Smooth muscle cell (in vitro differentiated cells): ENCODE data around the gene NOC2L. TPM values are rescaled to one million over a fixed set of nuclear protein-coding genes. Genes with fewer than 3 reads are reported as not detected.

Experiments
- DNase-seq: peaks from one replicate; lab custom pipeline; 2025; ENCODE audit not compliant: unreplicated experiment; lab: John Stamatoyannopoulos, UW
- H2AFZ ChIP-seq: fragments of 200-600 bp; sonication (generic); 2 replicates; pipeline ENCODE4 v1.6.0; 2016; ENCODE audit warnings: antibody characterized with exemption, low read depth, mild to moderate bottlenecking
- H3F3A ChIP-seq: fragments of 200-600 bp; sonication (generic); 2 replicates; pipeline ENCODE4 v1.6.0; 2017; ENCODE audit warnings: antibody characterized with exemption, low read depth
- H3K27ac ChIP-seq: fragments of 200-600 bp; sonication (generic); 2 replicates; pipeline ENCODE4 v1.5.1; 2016; ENCODE audit warnings: low read depth, mild to moderate bottlenecking
- H3K27me3 ChIP-seq: fragments of 200-600 bp; sonication (generic); 2 replicates; pipeline ENCODE4 v1.6.1; 2016; ENCODE audit warnings: low read depth, mild to moderate bottlenecking
- H3K36me3 ChIP-seq: fragments of 200-600 bp; sonication (generic); 2 replicates; pipeline ENCODE4 v1.5.1; 2016; ENCODE audit warnings: low read depth
- H3K4me1 ChIP-seq: fragments of 200-600 bp; sonication (generic); 2 replicates; pipeline ENCODE4 v1.5.1; 2016; ENCODE audit warnings: low read depth
- H3K4me2 ChIP-seq: fragments of 200-600 bp; sonication (generic); 2 replicates; pipeline ENCODE4 v1.6.0; 2016; ENCODE audit warnings: mild to moderate bottlenecking
- H3K4me3 ChIP-seq: fragments of 200-600 bp; sonication (generic); 2 replicates; pipeline ENCODE4 v1.5.1; 2016; ENCODE audit warnings: mild to moderate bottlenecking
- H3K79me2 ChIP-seq: fragments of 200-600 bp; sonication (generic); 2 replicates; pipeline ENCODE4 v1.6.0; 2016; ENCODE audit warnings: low read depth, mild to moderate bottlenecking
- H3K9ac ChIP-seq: fragments of 200-600 bp; sonication (generic); 2 replicates; pipeline ENCODE4 v1.6.0; 2016; ENCODE audit warnings: low read depth
- H3K9me3 ChIP-seq: fragments of 200-600 bp; sonication (generic); replicated peaks from 2 replicates; pipeline ENCODE4 v1.5.1; 2016; ENCODE audit warnings: low read depth
- H4K20me1 ChIP-seq: fragments of 200-600 bp; sonication (generic); 2 replicates; pipeline ENCODE4 v1.6.0; 2016; ENCODE audit warnings: low read depth
- WGBS: methylation state at CpG from one replicate; pipeline ENCODE4 v1.1.7; 2016; ENCODE audit warnings: low lambda C conversion rate; 5-methylcytosine and 5-hydroxymethylcytosine counted together
- polyA plus RNA-seq: library from polyadenylated mRNA; unstranded; fragments of >200 nt; fragmentation: Nextera tagmentation; extraction: Ambion mirVana; gene quantifications from 2 replicates; pipeline ENCODE4 v1.2.1, GENCODE V29; 2016
- total RNA-seq: library from RNA; depleted of rRNA; stranded (reverse); fragments of >200 nt; gene quantifications from 2 replicates; pipeline ENCODE4 v1.2.3, GENCODE V29; 2014
- TF ChIP-seq, protein P1 (sequence below): fragments of 200-600 bp; sonication (generic); IDR thresholded peaks from 2 replicates; pipeline ENCODE4 v1.5.1; 2017; ENCODE audit warnings: borderline replicate concordance, mild to moderate bottlenecking, antibody characterized with exemption; ENCODE audit not compliant: insufficient read depth, poor library complexity, severe bottlenecking

The NOC2L gene
- total and polyA plus RNA-seq, 2 experiments from 2014 or later: 38.9 to 64.0 TPM

DNA sequence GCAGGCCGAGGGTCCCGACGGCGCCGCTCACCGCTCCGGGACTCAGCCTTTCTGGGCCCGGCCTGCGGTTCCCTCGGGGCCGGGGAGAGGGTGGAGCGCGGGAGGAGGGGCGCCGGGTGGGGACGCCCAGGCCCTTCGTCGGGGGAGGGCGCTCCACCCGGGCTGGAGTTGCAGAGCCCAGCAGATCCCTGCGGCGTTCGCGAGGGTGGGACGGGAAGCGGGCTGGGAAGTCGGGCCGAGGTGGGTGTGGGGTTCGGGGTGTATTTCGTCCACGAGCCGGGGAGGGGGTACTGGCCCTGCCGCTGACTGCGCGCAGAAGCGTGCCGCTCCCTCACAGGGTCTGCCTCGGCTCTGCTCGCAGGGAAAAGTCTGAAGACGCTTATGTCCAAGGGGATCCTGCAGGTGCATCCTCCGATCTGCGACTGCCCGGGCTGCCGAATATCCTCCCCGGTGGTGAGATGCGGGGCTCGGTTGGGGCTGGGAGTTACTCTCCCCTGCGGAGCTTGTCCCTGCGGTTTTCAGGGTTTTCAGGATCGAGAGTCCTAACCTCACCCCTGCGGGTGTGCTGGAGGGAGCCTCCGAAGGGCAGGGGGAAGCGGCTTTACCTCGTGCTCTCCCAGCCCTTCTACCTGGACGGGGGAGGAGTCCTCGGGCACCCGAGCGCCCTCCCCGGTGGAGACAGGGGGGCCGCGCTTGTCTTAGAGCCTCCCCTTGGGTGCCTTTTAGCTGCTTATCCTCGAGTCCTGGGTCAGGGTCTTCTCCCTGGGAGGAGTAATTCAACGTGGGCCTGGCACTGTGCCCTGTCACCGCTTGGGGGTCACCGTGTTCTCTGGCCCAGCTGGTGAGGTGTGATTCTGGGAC, 33.3 kb downstream of the NOC2L start:
- H2AFZ ChIP-seq: no peak overlapping the region
- H3K27ac ChIP-seq: no peak overlapping the region
- H3K36me3 ChIP-seq: no peaks in the 10 kb centered on the region
- H3K4me3 ChIP-seq: peak overlapping the region; percentile 56
- peak overlapping the region; percentile 95 for H3K4me2 ChIP-seq
- H3K9ac ChIP-seq: no peak overlapping the region
- 14% methylated on average over 44 of the region's 65 CpGs for WGBS
- peaks cover 55% of the 10 kb centered on the region for H4K20me1 ChIP-seq
- H3F3A ChIP-seq: no peaks in the 10 kb centered on the region
- no peaks in the 10 kb centered on the region for H3K79me2 ChIP-seq
- no peaks in the 10 kb centered on the region for H3K9me3 ChIP-seq
- peaks cover 10% of the 10 kb centered on the region for H3K4me1 ChIP-seq
- peak; percentile 32 for DNase-seq
- H3K27me3 ChIP-seq: no peaks in the 10 kb centered on the region
- TF ChIP-seq, protein P1, sequence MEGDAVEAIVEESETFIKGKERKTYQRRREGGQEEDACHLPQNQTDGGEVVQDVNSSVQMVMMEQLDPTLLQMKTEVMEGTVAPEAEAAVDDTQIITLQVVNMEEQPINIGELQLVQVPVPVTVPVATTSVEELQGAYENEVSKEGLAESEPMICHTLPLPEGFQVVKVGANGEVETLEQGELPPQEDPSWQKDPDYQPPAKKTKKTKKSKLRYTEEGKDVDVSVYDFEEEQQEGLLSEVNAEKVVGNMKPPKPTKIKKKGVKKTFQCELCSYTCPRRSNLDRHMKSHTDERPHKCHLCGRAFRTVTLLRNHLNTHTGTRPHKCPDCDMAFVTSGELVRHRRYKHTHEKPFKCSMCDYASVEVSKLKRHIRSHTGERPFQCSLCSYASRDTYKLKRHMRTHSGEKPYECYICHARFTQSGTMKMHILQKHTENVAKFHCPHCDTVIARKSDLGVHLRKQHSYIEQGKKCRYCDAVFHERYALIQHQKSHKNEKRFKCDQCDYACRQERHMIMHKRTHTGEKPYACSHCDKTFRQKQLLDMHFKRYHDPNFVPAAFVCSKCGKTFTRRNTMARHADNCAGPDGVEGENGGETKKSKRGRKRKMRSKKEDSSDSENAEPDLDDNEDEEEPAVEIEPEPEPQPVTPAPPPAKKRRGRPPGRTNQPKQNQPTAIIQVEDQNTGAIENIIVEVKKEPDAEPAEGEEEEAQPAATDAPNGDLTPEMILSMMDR: no peak

DNA sequence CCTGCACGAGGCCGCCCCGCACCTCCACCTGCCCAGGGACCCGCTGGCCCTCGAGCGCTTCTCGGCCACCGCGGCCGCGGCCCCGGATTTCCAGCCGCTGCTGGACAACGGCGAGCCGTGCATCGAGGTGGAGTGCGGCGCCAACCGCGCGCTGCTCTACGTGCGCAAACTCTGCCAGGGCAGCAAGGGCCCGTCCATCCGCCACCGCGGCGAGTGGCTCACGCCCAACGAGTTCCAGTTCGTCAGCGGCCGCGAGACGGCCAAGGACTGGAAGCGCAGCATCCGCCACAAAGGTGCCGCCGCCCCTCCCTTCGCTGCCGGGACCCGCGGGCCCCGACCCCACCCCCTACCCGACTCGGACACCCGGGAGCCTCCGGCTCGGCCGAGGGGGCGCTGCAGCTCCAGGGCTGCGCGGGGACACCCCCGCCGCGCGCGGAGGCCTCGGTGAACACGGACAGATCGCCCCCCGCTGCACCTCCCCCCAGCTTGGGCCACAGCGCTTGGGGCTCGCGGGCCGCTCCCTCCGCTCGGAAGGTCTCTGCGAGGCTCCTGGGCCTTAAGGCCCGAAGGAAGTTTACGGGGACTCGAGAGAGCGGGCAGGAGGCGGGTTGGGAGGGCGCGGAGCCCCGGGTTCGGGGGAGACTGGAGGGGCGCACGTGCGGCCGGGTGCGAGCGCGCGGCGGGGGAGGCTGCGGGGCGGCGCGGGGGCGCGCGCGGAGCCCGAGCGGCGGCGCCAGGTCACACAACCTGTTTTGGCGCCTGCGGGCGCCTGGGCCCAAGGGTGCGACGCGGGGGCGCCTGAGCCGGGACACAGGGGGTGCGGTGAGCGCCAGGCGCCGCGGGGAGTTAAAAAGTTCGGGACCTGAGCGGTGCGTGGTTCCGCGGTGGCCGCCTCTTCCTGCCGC, 34.1 kb downstream of the NOC2L start:
- peak overlapping the region; percentile 56 for H3K4me3 ChIP-seq
- no peak overlapping the region for H3K9ac ChIP-seq
- no peaks in the 10 kb centered on the region for H3F3A ChIP-seq
- WGBS: 1% methylated on average over 66 of the region's 120 CpGs
- H3K36me3 ChIP-seq: no peaks in the 10 kb centered on the region
- H3K4me1 ChIP-seq: peaks cover 15% of the 10 kb centered on the region
- DNase-seq: peak; percentile 32
- TF ChIP-seq, protein P1: no peak
- peak overlapping the region; percentile 59 for H2AFZ ChIP-seq
- H3K27ac ChIP-seq: no peak overlapping the region
- no peaks in the 10 kb centered on the region for H3K27me3 ChIP-seq
- H3K4me2 ChIP-seq: peak overlapping the region; percentile 95
- H3K9me3 ChIP-seq: no peaks in the 10 kb centered on the region
- H4K20me1 ChIP-seq: peaks cover 55% of the 10 kb centered on the region
- no peaks in the 10 kb centered on the region for H3K79me2 ChIP-seq

DNA sequence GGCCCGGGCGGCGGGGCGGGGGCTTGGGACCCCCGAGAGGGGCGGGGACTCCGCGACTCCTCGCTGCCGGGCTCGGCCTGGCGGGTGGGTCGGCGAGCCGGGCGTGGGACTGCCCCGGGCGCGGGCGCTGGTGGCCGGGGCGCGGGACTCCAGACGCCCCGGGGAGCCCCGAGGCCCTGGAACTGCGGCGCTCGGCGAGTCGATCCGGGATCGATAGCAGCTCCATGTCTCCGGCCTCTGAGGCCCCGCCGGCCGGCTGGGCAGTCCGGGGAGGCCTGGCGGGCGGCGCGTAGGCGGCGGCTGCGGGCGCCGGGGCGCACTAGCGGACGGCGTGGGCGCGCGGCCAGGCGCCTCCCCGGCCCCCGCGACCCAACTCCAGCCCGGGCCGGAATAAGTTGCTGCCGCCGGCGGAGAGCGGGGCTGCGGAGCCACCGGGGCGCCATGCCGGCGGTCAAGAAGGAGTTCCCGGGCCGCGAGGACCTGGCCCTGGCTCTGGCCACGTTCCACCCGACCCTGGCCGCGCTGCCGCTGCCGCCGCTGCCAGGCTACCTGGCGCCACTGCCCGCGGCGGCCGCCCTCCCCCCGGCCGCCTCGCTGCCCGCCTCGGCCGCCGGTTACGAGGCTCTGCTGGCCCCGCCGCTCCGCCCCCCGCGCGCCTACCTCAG, 34.9 kb downstream of the NOC2L start:
- H3K27me3 ChIP-seq: no peaks in the 10 kb centered on the region
- no peak overlapping the region for H2AFZ ChIP-seq
- H3K9me3 ChIP-seq: no peaks in the 10 kb centered on the region
- peaks cover 53% of the 10 kb centered on the region for H4K20me1 ChIP-seq
- H3K9ac ChIP-seq: no peak overlapping the region
- H3K4me3 ChIP-seq: peak overlapping the region; percentile 56
- H3K27ac ChIP-seq: no peak overlapping the region
- H3K4me1 ChIP-seq: peaks cover 15% of the 10 kb centered on the region
- no peaks in the 10 kb centered on the region for H3K36me3 ChIP-seq
- WGBS: 0% methylated on average over 23 of the region's 98 CpGs
- H3K79me2 ChIP-seq: no peaks in the 10 kb centered on the region
- TF ChIP-seq, protein P1: no peak
- DNase-seq: no peak
- H3F3A ChIP-seq: no peaks in the 10 kb centered on the region
- peak overlapping the region; percentile 95 for H3K4me2 ChIP-seq
